ENCODE results near the gene SBNO1.
"Not testable (repeated sequence)": the region's sequence is repeated elsewhere in the genome, so short reads cannot be mapped to it uniquely, and the experiment has no call there.

The SBNO1 gene

GRCh38 chr12:123364532-123365024 lies at the start of gene SBNO1:
Gene SBNO1, minus strand, starts transcription at chr12:123364847. Its CDS starts 14,406 bp downstream, at chr12:123350441.
- Mint-ChIP-seq H3K36me3 (ENCODE audit: low read depth) (peaks cover 5% of the 10 kb centered on the region), H3K4me1 (ENCODE audit: low read depth) (peaks cover 13% of the 10 kb centered on the region), H3K27ac (peak within 1 kb of the TSS; percentile 93), H3K9me3 (no peaks in the 10 kb centered on the region), H3K27me3 (ENCODE audit: low read depth) (no peaks in the 10 kb centered on the region), H3K4me3 (peak within 1 kb of the TSS; percentile 95)
- DNase-seq (ENCODE audit: low spot score) = peak; percentile 80

GRCh38 chr12:123410041-123410412 lies 45.4 kb upstream of the SBNO1 start:
- no peaks in the 10 kb centered on the region for H3K27me3 Mint-ChIP-seq (ENCODE audit: low read depth)
- no peak overlapping the region for H3K27ac Mint-ChIP-seq
- no peak overlapping the region for H3K4me3 Mint-ChIP-seq
- peaks cover 29% of the 10 kb centered on the region for H3K36me3 Mint-ChIP-seq (ENCODE audit: low read depth)
- DNase-seq (ENCODE audit: low spot score) = no peak
- H3K9me3 Mint-ChIP-seq = no peaks in the 10 kb centered on the region
- no peaks in the 10 kb centered on the region for H3K4me1 Mint-ChIP-seq (ENCODE audit: low read depth)

GRCh38 chr12:123409284-123410040 lies 44.8 kb upstream of the SBNO1 start:
- not testable (repeated sequence) for H3K4me1 Mint-ChIP-seq (ENCODE audit: low read depth); H3K27me3 Mint-ChIP-seq (ENCODE audit: low read depth); H3K27ac Mint-ChIP-seq; DNase-seq (ENCODE audit: low spot score); H3K9me3 Mint-ChIP-seq; H3K4me3 Mint-ChIP-seq
- peaks cover 32% of the 10 kb centered on the region for H3K36me3 Mint-ChIP-seq (ENCODE audit: low read depth)

- not testable (repeated sequence) for DNase-seq (ENCODE audit: low spot score); H3K27ac Mint-ChIP-seq; H3K4me1 Mint-ChIP-seq (ENCODE audit: low read depth); H3K9me3 Mint-ChIP-seq; H3K27me3 Mint-ChIP-seq (ENCODE audit: low read depth); H3K4me3 Mint-ChIP-seq
- H3K36me3 Mint-ChIP-seq (ENCODE audit: low read depth) = peaks cover 38% of the 10 kb centered on the region
Measured at GRCh38 chr12:123408619-123409018, 44.0 kb upstream of the SBNO1 start.

GRCh38 chr12:123407934-123408333 lies 43.3 kb upstream of the SBNO1 start:
- H3K9me3 Mint-ChIP-seq; H3K4me3 Mint-ChIP-seq; H3K27ac Mint-ChIP-seq; H3K27me3 Mint-ChIP-seq (ENCODE audit: low read depth); DNase-seq (ENCODE audit: low spot score); H3K4me1 Mint-ChIP-seq (ENCODE audit: low read depth): not testable (repeated sequence)
- H3K36me3 Mint-ChIP-seq (ENCODE audit: low read depth) = peaks cover 40% of the 10 kb centered on the region

- H3K4me3 Mint-ChIP-seq; H3K9me3 Mint-ChIP-seq; H3K27ac Mint-ChIP-seq; H3K4me1 Mint-ChIP-seq (ENCODE audit: low read depth); DNase-seq (ENCODE audit: low spot score); H3K27me3 Mint-ChIP-seq (ENCODE audit: low read depth): not testable (repeated sequence)
- H3K36me3 Mint-ChIP-seq (ENCODE audit: low read depth) = peaks cover 44% of the 10 kb centered on the region
Measured at GRCh38 chr12:123407269-123407668, 42.6 kb upstream of the SBNO1 start.

- no peaks in the 10 kb centered on the region for H3K4me1 Mint-ChIP-seq (ENCODE audit: low read depth)
- peaks cover 40% of the 10 kb centered on the region for H3K36me3 Mint-ChIP-seq (ENCODE audit: low read depth)
- H3K27ac Mint-ChIP-seq = no peak overlapping the region
- DNase-seq (ENCODE audit: low spot score) = no peak
- H3K4me3 Mint-ChIP-seq = no peak overlapping the region
- no peaks in the 10 kb centered on the region for H3K9me3 Mint-ChIP-seq
- no peaks in the 10 kb centered on the region for H3K27me3 Mint-ChIP-seq (ENCODE audit: low read depth)
Measured at GRCh38 chr12:123404581-123404980, 39.9 kb upstream of the SBNO1 start.

- peaks cover 39% of the 10 kb centered on the region for H3K36me3 Mint-ChIP-seq (ENCODE audit: low read depth)
- no peak overlapping the region for H3K4me3 Mint-ChIP-seq
- H3K4me1 Mint-ChIP-seq (ENCODE audit: low read depth) = no peaks in the 10 kb centered on the region
- no peaks in the 10 kb centered on the region for H3K9me3 Mint-ChIP-seq
- DNase-seq (ENCODE audit: low spot score) = no peak
- H3K27ac Mint-ChIP-seq = no peak overlapping the region
- no peaks in the 10 kb centered on the region for H3K27me3 Mint-ChIP-seq (ENCODE audit: low read depth)
Measured at GRCh38 chr12:123401753-123402683, 37.4 kb upstream of the SBNO1 start.

GRCh38 chr12:123399255-123399617 lies 34.6 kb upstream of the SBNO1 start:
- H3K27ac Mint-ChIP-seq = no peak overlapping the region
- H3K27me3 Mint-ChIP-seq (ENCODE audit: low read depth) = no peaks in the 10 kb centered on the region
- H3K36me3 Mint-ChIP-seq (ENCODE audit: low read depth) = peaks cover 50% of the 10 kb centered on the region
- H3K9me3 Mint-ChIP-seq = no peaks in the 10 kb centered on the region
- H3K4me3 Mint-ChIP-seq = no peak overlapping the region
- no peaks in the 10 kb centered on the region for H3K4me1 Mint-ChIP-seq (ENCODE audit: low read depth)
- no peak for DNase-seq (ENCODE audit: low spot score)

GRCh38 chr12:123398550-123399254 lies 34.1 kb upstream of the SBNO1 start:
- no peaks in the 10 kb centered on the region for H3K27me3 Mint-ChIP-seq (ENCODE audit: low read depth)
- no peak overlapping the region for H3K27ac Mint-ChIP-seq
- no peaks in the 10 kb centered on the region for H3K9me3 Mint-ChIP-seq
- H3K4me1 Mint-ChIP-seq (ENCODE audit: low read depth) = no peaks in the 10 kb centered on the region
- no peak overlapping the region for H3K4me3 Mint-ChIP-seq
- DNase-seq (ENCODE audit: low spot score) = no peak
- peaks cover 44% of the 10 kb centered on the region for H3K36me3 Mint-ChIP-seq (ENCODE audit: low read depth)

- no peak overlapping the region for H3K4me3 Mint-ChIP-seq
- H3K36me3 Mint-ChIP-seq (ENCODE audit: low read depth) = peaks cover 42% of the 10 kb centered on the region
- H3K27ac Mint-ChIP-seq = no peak overlapping the region
- H3K27me3 Mint-ChIP-seq (ENCODE audit: low read depth) = no peaks in the 10 kb centered on the region
- no peak for DNase-seq (ENCODE audit: low spot score)
- no peaks in the 10 kb centered on the region for H3K9me3 Mint-ChIP-seq
- no peaks in the 10 kb centered on the region for H3K4me1 Mint-ChIP-seq (ENCODE audit: low read depth)
Measured at GRCh38 chr12:123398177-123398549, 33.5 kb upstream of the SBNO1 start.

GRCh38 chr12:123397400-123397799 lies 32.8 kb upstream of the SBNO1 start:
- H3K9me3 Mint-ChIP-seq = no peaks in the 10 kb centered on the region
- H3K27me3 Mint-ChIP-seq (ENCODE audit: low read depth) = no peaks in the 10 kb centered on the region
- no peak overlapping the region for H3K27ac Mint-ChIP-seq

GRCh38 chr12:123396954-123397353 lies 32.3 kb upstream of the SBNO1 start:
- Mint-ChIP-seq H3K36me3 (ENCODE audit: low read depth) (peaks cover 42% of the 10 kb centered on the region), H3K9me3 (no peaks in the 10 kb centered on the region), H3K4me1 (ENCODE audit: low read depth) (no peaks in the 10 kb centered on the region), H3K27me3 (ENCODE audit: low read depth) (no peaks in the 10 kb centered on the region), H3K4me3 (no peak overlapping the region), H3K27ac (no peak overlapping the region)
- no peak for DNase-seq (ENCODE audit: low spot score)

More at GRCh38 chr12:123397400-123397799, 32.8 kb upstream of the SBNO1 start:
- Mint-ChIP-seq H3K4me3 (no peak overlapping the region), H3K4me1 (ENCODE audit: low read depth) (no peaks in the 10 kb centered on the region), H3K36me3 (ENCODE audit: low read depth) (peaks cover 39% of the 10 kb centered on the region)
- no peak for DNase-seq (ENCODE audit: low spot score)

GRCh38 chr12:123396543-123396942 lies 31.9 kb upstream of the SBNO1 start:
- Mint-ChIP-seq H3K27ac (no peak overlapping the region), H3K36me3 (ENCODE audit: low read depth) (peaks cover 46% of the 10 kb centered on the region), H3K4me3 (no peak overlapping the region), H3K27me3 (ENCODE audit: low read depth) (no peaks in the 10 kb centered on the region), H3K4me1 (ENCODE audit: low read depth) (peaks cover 3% of the 10 kb centered on the region), H3K9me3 (no peaks in the 10 kb centered on the region)
- no peak for DNase-seq (ENCODE audit: low spot score)

Data from T-helper 2 cell treated with Interferon-gamma antibody and Interleukin-4, amounts not matched to agents 5 μg/mL and 100 μg/mL, for 36 hours (primary cell).